ENCODE results near the gene ITIH2.

ITIH2 gene

DNA sequence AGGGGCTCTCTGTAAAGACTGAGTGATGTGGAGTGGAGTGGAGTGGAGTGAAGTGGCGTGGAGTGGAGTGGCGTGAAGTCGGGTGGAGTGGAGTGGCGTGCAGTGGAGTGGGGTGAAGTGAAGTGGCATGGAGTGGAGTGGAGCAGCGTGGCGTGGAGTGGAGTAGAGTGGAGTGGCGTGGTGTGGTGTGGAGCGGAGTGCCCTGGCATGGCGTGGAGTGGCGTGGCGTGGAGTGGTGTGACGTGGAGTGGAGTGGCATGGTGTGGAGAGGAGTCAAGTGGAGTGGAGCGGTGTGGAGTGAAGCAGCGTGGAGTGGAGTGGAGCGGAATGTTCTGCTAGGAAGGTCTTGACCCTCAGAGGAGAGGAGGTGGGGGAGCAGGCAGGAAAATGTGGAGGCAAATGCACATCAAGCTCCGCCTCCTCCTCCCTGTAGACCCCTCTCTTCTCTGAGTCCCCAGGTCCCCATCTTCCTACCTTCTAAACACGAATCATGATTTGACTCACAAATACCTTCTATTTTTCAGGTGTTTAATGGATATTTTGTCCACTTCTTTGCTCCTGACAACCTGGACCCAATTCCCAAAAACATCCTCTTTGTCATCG is 19.9 kb downstream of the ITIH2 start:
- no peaks in the 10 kb centered on the region for H3K36me3 ChIP-seq (ENCODE audit: insufficient read depth, low read length)
- H3K4me3 ChIP-seq (ENCODE audit: low read length, poor library complexity, severe bottlenecking) = no peak overlapping the region
- H3K27me3 ChIP-seq (ENCODE audit: insufficient read depth, low read length, poor library complexity, severe bottlenecking) = peaks cover 4% of the 10 kb centered on the region
- no peak overlapping the region for H2AFZ ChIP-seq (ENCODE audit: low read length)
- TF ChIP-seq EZH2phosphoT487 (IDR thresholded peaks at IDR 0.05; ENCODE audit: borderline replicate concordance) = no peak
- TF ChIP-seq, protein P1, sequence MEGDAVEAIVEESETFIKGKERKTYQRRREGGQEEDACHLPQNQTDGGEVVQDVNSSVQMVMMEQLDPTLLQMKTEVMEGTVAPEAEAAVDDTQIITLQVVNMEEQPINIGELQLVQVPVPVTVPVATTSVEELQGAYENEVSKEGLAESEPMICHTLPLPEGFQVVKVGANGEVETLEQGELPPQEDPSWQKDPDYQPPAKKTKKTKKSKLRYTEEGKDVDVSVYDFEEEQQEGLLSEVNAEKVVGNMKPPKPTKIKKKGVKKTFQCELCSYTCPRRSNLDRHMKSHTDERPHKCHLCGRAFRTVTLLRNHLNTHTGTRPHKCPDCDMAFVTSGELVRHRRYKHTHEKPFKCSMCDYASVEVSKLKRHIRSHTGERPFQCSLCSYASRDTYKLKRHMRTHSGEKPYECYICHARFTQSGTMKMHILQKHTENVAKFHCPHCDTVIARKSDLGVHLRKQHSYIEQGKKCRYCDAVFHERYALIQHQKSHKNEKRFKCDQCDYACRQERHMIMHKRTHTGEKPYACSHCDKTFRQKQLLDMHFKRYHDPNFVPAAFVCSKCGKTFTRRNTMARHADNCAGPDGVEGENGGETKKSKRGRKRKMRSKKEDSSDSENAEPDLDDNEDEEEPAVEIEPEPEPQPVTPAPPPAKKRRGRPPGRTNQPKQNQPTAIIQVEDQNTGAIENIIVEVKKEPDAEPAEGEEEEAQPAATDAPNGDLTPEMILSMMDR (conservative IDR thresholded peaks at IDR 0.05; ENCODE audit: low read length) = no peak
- no peaks in the 10 kb centered on the region for H3K79me2 ChIP-seq (ENCODE audit: insufficient read depth, low read length)
- no peak overlapping the region for H3K9ac ChIP-seq (ENCODE audit: low read depth, low read length, poor library complexity, severe bottlenecking)
- no peaks in the 10 kb centered on the region for H4K20me1 ChIP-seq (ENCODE audit: insufficient read depth, low read length, poor library complexity, severe bottlenecking)
- H3K4me2 ChIP-seq (ENCODE audit: low read depth, low read length, poor library complexity, severe bottlenecking) = no peak overlapping the region
- H3K9me3 ChIP-seq (ENCODE audit: insufficient read depth, low read depth, low read length) = no peaks in the 10 kb centered on the region
- no peaks in the 10 kb centered on the region for H3K4me1 ChIP-seq (ENCODE audit: insufficient read depth, low read length, poor library complexity, severe bottlenecking)
- no peaks in the 10 kb centered on the region for H3F3A ChIP-seq (ENCODE audit: low read depth)
- H3K9me2 ChIP-seq (replicated peaks; ENCODE audit: low read depth, low read length) = no peaks in the 10 kb centered on the region

DNA sequence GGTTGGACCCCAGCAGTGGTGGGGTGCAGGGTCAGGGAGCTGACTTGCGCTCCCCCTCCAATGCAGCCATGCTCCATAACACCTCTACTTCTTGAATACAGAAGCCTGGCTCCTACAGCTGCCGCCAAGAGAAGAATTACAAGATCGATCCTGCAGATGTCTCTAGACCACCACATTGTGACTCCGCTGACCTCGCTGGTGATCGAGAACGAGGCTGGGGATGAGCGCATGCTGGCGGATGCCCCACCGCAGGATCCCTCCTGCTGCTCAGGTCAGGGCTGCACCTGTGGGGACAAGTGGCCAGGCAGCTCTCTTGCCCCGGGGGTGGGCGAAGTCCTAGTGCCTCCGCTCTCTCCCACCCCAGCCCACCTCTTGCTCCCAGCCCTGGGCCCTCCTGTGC is 31.7 kb downstream of the ITIH2 start:
- no peak overlapping the region for H3K9ac ChIP-seq (ENCODE audit: low read depth, low read length, poor library complexity, severe bottlenecking)
- no peak overlapping the region for H2AFZ ChIP-seq (ENCODE audit: low read length)
- H3K4me2 ChIP-seq (ENCODE audit: low read depth, low read length, poor library complexity, severe bottlenecking) = no peak overlapping the region
- TF ChIP-seq, protein P1 (conservative IDR thresholded peaks at IDR 0.05; ENCODE audit: low read length) = no peak
- no peak for TF ChIP-seq EZH2phosphoT487 (IDR thresholded peaks at IDR 0.05; ENCODE audit: borderline replicate concordance)
- no peaks in the 10 kb centered on the region for H3K9me2 ChIP-seq (replicated peaks; ENCODE audit: low read depth, low read length)
- no peaks in the 10 kb centered on the region for H3K9me3 ChIP-seq (ENCODE audit: insufficient read depth, low read depth, low read length)
- H3K79me2 ChIP-seq (ENCODE audit: insufficient read depth, low read length) = no peaks in the 10 kb centered on the region
- no peaks in the 10 kb centered on the region for H4K20me1 ChIP-seq (ENCODE audit: insufficient read depth, low read length, poor library complexity, severe bottlenecking)
- no peaks in the 10 kb centered on the region for H3K27me3 ChIP-seq (ENCODE audit: insufficient read depth, low read length, poor library complexity, severe bottlenecking)
- no peaks in the 10 kb centered on the region for H3K36me3 ChIP-seq (ENCODE audit: insufficient read depth, low read length)
- no peaks in the 10 kb centered on the region for H3K4me1 ChIP-seq (ENCODE audit: insufficient read depth, low read length, poor library complexity, severe bottlenecking)
- H3K4me3 ChIP-seq (ENCODE audit: low read length, poor library complexity, severe bottlenecking) = no peak overlapping the region
- H3F3A ChIP-seq (ENCODE audit: low read depth) = no peaks in the 10 kb centered on the region

DNA sequence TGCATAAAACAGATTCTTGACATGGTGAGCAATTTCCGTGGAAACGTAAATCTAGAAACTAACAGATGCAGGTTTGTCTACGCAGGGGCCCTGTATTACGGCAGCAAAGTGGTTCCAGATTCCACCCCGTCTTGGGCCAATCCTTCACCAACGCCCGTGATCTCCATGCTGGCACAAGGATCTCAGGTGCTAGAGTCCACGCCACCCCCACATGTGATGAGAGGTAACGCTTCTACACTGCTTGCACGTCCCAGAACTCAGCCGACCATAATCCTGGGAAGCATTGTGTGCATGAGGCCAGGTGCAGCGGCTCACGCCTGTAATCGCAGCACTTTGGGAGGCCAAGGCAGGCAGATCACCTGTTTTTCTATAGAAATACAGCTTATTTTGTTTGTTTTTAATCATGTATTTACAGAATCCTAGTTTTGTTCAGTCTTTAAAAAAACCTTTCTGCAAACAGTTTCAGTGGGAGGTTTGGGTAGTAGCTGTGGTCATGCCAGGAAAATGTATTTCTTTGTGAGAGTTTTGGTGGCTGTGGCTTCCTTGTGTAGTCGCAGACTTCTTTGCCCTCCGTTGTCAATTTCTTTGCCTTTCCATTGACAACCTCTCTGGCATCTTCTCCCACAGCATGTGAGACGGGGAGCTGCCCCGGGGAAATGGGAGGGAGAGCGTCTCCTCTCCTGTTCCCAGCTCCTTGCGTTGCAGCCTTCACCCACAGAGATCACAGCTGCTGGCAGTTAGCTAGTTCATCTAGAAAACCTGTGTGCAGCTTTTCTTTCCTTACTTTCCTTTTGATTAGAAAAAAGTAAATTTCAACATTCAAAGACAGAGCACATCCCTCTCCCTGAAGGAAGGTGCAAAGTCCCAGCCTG is 35.7 kb downstream of the ITIH2 start:
- no peaks in the 10 kb centered on the region for H3K4me1 ChIP-seq (ENCODE audit: insufficient read depth, low read length, poor library complexity, severe bottlenecking)
- no peaks in the 10 kb centered on the region for H3K36me3 ChIP-seq (ENCODE audit: insufficient read depth, low read length)
- TF ChIP-seq EZH2phosphoT487 (IDR thresholded peaks at IDR 0.05; ENCODE audit: borderline replicate concordance) = no peak
- TF ChIP-seq, protein P1 (conservative IDR thresholded peaks at IDR 0.05; ENCODE audit: low read length) = no peak
- no peak overlapping the region for H3K9ac ChIP-seq (ENCODE audit: low read depth, low read length, poor library complexity, severe bottlenecking)
- H3F3A ChIP-seq (ENCODE audit: low read depth) = no peaks in the 10 kb centered on the region
- H3K9me2 ChIP-seq (replicated peaks; ENCODE audit: low read depth, low read length) = no peaks in the 10 kb centered on the region
- no peaks in the 10 kb centered on the region for H3K27me3 ChIP-seq (ENCODE audit: insufficient read depth, low read length, poor library complexity, severe bottlenecking)
- H3K79me2 ChIP-seq (ENCODE audit: insufficient read depth, low read length) = no peaks in the 10 kb centered on the region
- H3K4me2 ChIP-seq (ENCODE audit: low read depth, low read length, poor library complexity, severe bottlenecking) = no peak overlapping the region
- no peaks in the 10 kb centered on the region for H3K9me3 ChIP-seq (ENCODE audit: insufficient read depth, low read depth, low read length)
- H2AFZ ChIP-seq (ENCODE audit: low read length) = no peak overlapping the region
- no peaks in the 10 kb centered on the region for H4K20me1 ChIP-seq (ENCODE audit: insufficient read depth, low read length, poor library complexity, severe bottlenecking)
- H3K4me3 ChIP-seq (ENCODE audit: low read length, poor library complexity, severe bottlenecking) = no peak overlapping the region

All from Loucy (cell line).